ENCODE data around the gene CDH6. TPM values are rescaled to one million over a fixed set of nuclear protein-coding genes. Genes with fewer than 3 reads are reported as not detected.
A peak's percentile ranks its signal among the peaks of the same experiment; 100 is the strongest.

CDH6 gene
- total and polyA plus RNA-seq, 8 donors = 0.31 to 10.4 (median 0.65) TPM

DNA sequence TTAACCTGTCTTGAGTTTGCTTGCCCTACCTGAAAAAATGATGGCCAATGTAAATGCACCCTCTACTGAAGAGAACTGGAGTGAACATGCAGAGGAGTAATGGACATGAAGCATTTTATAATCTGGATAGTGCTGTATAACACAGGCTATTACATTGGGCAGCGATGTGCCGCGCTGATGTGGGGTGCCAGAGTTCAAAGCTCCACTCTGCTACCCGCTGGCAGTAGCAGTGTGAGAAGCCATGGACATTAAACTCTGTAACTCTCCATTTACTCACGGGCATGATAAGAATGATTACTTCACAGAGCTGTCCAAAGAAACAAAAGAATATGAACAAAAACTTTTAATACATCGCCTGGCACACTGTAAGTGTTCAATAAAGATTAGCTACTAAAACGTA lies 7.5 kb upstream of the CDH6 start:
- no peak overlapping the region for H3K4me3 ChIP-seq
- DNase-seq = no peak
- no peaks in the 10 kb centered on the region for H3K9me3 ChIP-seq
- H3K4me1 ChIP-seq = no peaks in the 10 kb centered on the region
- no peak overlapping the region for H3K27ac ChIP-seq
- no peak for ATAC-seq
- TF ChIP-seq, protein P1, sequence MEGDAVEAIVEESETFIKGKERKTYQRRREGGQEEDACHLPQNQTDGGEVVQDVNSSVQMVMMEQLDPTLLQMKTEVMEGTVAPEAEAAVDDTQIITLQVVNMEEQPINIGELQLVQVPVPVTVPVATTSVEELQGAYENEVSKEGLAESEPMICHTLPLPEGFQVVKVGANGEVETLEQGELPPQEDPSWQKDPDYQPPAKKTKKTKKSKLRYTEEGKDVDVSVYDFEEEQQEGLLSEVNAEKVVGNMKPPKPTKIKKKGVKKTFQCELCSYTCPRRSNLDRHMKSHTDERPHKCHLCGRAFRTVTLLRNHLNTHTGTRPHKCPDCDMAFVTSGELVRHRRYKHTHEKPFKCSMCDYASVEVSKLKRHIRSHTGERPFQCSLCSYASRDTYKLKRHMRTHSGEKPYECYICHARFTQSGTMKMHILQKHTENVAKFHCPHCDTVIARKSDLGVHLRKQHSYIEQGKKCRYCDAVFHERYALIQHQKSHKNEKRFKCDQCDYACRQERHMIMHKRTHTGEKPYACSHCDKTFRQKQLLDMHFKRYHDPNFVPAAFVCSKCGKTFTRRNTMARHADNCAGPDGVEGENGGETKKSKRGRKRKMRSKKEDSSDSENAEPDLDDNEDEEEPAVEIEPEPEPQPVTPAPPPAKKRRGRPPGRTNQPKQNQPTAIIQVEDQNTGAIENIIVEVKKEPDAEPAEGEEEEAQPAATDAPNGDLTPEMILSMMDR (IDR thresholded peaks at IDR 0.05) = no peak
- WGBS, 2 donors = 74 to 80% methylated on average over 7 of the region's 7 CpGs
- intact Hi-C loops (cut with DNase I) = no loop called here
- H3K36me3 ChIP-seq = no peaks in the 10 kb centered on the region
- no peak for FAIRE-seq
- H3K27me3 ChIP-seq = no peaks in the 10 kb centered on the region

DNA sequence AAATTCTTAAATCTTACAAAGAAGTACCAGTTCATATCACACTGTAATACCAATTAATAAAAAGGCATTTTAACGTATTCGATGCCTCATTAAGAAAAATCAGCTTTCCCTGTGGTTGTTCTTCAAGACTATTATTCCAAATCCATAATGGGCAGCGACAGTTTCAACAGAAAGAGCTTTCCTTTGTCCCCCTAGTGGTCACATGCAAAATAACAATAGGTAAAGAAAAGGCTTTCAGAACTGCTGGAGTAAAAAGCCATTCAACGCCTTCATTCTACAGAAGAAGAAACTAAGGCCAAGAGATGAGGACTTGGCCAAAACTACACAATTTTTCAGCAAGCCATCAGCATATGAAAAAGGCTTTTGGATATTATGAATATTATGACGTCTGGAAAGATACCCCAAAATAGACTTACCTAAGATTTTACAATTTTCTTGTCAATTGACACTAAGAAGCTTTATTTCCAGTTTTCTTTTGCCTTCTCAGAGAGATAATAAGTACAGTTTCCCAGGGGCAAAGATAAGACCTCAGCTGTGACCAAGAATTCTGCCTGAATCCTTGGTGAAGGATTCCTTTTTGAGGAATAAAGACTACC lies 6.7 kb upstream of the CDH6 start:
- intact Hi-C loops (cut with DNase I) = no loop called here
- no peak overlapping the region for H3K4me3 ChIP-seq
- no peaks in the 10 kb centered on the region for H3K36me3 ChIP-seq
- WGBS, 2 donors = 14% methylated on average over 5 of the region's 5 CpGs
- no peaks in the 10 kb centered on the region for H3K4me1 ChIP-seq
- no peak overlapping the region for H3K27ac ChIP-seq
- no peaks in the 10 kb centered on the region for H3K9me3 ChIP-seq
- no peaks in the 10 kb centered on the region for H3K27me3 ChIP-seq
- ATAC-seq (peak in 3 of 4 donors; percentile 43 to 64 (median 54)), FAIRE-seq (peak; percentile 41), DNase-seq (no peak)
- TF ChIP-seq, protein P1 (IDR thresholded peaks at IDR 0.05) = peak in 3 of 4 donors; percentile 43 to 79 (median 72)

DNA sequence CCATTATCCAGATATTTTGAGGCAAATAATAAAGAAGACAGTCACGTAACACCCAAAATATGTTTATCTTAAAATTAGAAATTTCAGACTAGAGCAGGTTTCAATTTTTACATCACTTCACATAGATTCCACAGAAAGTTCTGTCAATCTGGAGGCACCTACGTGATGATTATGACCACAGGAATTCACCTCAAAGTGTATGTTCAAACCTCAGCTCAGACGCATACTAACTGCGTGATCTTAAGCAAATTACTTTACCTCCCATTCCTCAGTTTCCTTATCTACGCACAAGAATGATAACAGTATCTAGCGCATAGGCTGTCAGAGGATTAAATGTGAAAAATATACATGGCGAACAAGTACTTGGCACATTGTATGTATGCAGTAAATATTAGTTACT lies 5.9 kb upstream of the CDH6 start:
- TF ChIP-seq, protein P1 (IDR thresholded peaks at IDR 0.05) = no peak
- ATAC-seq (no peak), FAIRE-seq (no peak), DNase-seq (no peak)
- WGBS, 2 donors = 55 to 57% methylated on average over 7 of the region's 7 CpGs
- Histone ChIP-seq H3K4me1 (no peaks in the 10 kb centered on the region), H3K4me3 (no peak overlapping the region), H3K9me3 (no peaks in the 10 kb centered on the region), H3K27ac (no peak overlapping the region), H3K36me3 (no peaks in the 10 kb centered on the region), H3K27me3 (no peaks in the 10 kb centered on the region)
- intact Hi-C loops (cut with DNase I) = no loop called here

DNA sequence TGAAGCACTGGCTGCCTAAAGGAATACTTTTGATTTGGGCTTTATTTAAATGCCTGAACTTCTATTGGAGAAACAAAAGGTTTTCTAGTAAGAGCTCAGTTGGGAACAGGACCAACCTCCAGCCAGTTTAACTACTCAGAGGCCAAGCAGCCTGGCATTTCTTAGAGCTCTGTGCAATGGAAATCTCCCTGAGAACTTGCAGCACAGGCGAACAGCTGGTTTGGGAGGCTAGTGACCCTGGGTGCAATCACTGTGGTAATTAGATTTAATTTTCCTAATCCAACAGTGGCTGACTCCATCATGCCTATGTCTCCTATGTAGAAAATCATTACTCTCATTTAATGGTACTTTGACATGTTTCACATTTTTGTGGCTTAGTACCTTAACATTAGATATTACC lies 1.0 kb upstream of the CDH6 start:
- Histone ChIP-seq H3K4me1 (peaks cover 0 to 10% (median 9%) of the 10 kb centered on the region in 3 donors), H3K27ac (no peak overlapping the region), H3K27me3 (peaks cover 0 to 6% (median 0%) of the 10 kb centered on the region in 4 donors), H3K36me3 (no peaks in the 10 kb centered on the region), H3K4me3 (no peak overlapping the region), H3K9me3 (no peaks in the 10 kb centered on the region)
- DNase-seq (no peak), FAIRE-seq (no peak), ATAC-seq (no peak)
- intact Hi-C loops (cut with DNase I) = no loop called here
- 67 to 80% methylated on average over 1 of the region's 1 CpG for WGBS, 2 donors
- TF ChIP-seq, protein P1 (IDR thresholded peaks at IDR 0.05) = no peak

DNA sequence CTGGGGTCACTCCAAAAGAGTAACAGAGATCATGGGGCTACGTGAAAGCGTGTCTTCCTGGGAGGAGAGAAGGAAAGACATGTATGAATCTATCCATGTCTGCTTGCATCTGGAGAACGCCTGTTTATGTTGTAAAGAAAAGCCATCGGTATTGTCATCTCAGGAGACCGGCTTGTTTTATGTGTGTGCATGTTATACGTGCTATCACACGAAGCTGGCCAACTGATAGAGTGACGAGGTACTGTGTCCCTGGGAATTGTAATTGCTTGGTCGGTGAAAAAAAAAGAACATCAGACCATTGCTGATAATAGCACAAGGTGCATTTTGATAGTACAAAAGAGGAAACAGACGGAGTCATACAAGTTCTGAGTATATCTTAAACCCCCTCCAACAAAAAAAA lies 370 bp upstream of the CDH6 start:
- TF ChIP-seq, protein P1 (IDR thresholded peaks at IDR 0.05) = no peak
- no peak for ATAC-seq
- no peak for DNase-seq
- no peaks in the 10 kb centered on the region for H3K9me3 ChIP-seq
- peaks cover 0 to 6% (median 2%) of the 10 kb centered on the region in 4 donors for H3K27me3 ChIP-seq
- no peak overlapping the region for H3K27ac ChIP-seq
- no peaks in the 10 kb centered on the region for H3K36me3 ChIP-seq
- FAIRE-seq = no peak
- WGBS, 2 donors = 26 to 34% methylated on average over 10 of the region's 10 CpGs
- intact Hi-C loops (cut with DNase I) = no loop called here
- H3K4me1 ChIP-seq = peaks cover 0 to 10% (median 9%) of the 10 kb centered on the region in 3 donors
- peak overlapping the region in 2 of 4 donors; percentile 28 to 48 for H3K4me3 ChIP-seq
